GM12872 (cell line): ENCODE data around the gene SHH.

ENCODE experiments used
- TF ChIP-seq, protein P1 (sequence below): IDR thresholded peaks from 3 replicates; pipeline ENCODE4 v1.5.1; 2011; ENCODE audit warnings: low read depth, mild to moderate bottlenecking, low read length, moderate library complexity; ENCODE audit not compliant: insufficient read depth

The SHH gene

DNA sequence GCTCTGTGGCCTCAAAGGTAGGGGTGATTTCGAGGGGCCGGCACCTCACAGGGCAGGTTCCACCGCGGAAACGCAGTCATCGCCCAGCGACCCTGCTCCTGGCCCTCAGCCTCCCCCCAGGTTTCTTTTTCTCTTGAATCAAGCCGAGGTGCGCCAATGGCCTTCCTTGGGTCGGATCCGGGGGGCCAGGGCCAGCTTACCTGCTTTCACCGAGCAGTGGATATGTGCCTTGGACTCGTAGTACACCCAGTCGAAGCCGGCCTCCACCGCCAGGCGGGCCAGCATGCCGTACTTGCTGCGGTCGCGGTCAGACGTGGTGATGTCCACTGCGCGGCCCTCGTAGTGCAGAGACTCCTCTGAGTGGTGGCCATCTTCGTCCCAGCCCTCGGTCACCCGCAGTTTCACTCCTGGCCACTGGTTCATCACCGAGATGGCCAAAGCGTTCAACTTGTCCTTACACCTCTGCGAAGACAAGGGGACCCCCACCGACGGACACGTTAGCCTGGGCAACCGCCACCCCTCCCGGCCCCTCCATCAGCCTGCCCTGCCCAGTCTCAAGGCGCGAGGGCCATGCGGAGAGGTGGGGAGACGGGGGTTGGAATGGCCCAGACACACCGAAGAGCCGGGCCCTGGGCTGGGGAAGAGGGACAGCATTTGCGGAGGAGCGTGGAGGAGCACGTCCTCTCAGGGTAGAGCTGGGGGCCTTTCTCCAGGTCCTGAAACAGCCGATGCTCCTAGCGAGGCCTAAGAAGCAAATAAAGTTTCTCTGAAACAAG, 6.0 kb downstream of the SHH start:
- TF ChIP-seq, protein P1, sequence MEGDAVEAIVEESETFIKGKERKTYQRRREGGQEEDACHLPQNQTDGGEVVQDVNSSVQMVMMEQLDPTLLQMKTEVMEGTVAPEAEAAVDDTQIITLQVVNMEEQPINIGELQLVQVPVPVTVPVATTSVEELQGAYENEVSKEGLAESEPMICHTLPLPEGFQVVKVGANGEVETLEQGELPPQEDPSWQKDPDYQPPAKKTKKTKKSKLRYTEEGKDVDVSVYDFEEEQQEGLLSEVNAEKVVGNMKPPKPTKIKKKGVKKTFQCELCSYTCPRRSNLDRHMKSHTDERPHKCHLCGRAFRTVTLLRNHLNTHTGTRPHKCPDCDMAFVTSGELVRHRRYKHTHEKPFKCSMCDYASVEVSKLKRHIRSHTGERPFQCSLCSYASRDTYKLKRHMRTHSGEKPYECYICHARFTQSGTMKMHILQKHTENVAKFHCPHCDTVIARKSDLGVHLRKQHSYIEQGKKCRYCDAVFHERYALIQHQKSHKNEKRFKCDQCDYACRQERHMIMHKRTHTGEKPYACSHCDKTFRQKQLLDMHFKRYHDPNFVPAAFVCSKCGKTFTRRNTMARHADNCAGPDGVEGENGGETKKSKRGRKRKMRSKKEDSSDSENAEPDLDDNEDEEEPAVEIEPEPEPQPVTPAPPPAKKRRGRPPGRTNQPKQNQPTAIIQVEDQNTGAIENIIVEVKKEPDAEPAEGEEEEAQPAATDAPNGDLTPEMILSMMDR: no peak

DNA sequence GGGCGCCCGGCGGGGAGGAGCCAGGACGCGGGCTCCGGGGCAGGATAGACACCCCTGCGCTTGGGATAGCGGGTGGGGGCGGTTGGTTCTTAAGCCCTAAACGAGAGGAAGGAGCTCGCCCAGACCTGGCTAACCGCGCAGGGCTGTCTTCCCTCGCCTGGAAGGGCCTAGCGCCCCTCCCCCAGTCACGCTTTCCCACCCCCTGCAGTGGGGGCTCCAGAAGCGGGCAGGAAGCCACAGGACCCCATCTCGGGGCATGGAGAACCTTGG, 6.5 kb downstream of the SHH start:
- TF ChIP-seq, protein P1: no peak

DNA sequence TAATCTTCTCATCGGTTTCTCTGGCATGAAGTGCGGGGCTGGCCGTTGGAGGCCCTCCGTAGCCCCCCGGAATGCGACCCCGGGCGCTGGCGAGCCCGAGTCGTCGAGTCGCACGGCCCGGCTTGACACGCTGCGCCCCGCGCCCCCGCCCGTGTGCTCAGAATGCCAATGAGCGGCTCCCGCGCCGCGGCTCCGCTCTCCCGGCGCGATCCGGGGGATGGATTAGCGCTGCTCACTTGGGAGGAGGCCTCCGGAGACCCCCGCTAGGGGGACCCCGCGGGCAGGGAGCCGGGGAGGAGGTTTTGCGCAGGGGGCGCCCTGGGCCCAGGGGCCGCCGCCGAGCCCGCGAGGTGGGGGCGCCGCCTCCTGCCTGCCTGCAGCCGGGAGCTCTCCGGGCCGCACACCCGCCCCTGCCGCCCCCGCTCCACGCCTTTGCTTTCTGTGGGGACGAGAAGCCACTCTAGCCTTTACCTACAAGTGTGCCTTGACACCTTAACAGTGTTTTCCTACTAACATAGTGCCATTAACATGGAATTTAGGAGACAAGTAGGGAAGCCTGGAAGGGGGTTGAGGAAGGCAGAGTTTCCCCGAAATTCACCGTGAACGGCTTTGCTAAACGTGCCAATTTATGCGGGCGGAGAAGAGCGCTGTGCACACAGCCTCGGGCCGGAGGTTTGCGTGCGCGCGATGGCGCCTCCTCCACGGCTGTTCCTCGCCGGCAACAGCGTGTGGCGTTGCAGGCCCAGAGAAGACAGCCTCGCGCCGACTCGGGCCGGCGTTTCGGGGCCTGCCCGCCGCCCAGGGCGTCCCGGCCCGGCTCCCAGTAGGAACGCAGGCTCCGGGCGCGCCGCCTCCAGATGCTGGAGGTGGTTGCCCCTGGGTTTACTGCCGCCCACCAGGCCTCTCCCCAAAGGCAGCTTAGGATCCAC, 7.1 kb downstream of the SHH start:
- TF ChIP-seq, protein P1: peak; percentile 62

DNA sequence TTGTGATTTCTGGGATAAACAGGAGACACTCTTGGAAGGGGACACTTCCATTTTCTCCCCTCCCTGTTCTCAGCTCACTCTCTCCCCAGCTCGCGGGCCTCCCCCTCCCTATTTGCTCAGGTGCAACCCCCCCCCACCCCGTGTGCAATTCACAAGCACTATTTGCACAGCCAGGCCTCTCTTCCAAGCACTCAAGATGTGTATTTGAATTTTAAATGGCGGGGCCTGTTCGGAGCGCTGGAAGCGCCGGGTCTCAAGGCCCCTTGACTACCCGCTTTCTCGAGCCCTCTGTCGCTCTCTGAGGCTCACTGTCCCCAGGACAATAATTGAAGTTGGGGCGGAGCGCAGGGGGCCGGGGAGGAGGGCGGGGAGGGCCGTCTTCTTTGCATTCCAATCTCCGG, 7.8 kb downstream of the SHH start:
- TF ChIP-seq, protein P1: no peak

DNA sequence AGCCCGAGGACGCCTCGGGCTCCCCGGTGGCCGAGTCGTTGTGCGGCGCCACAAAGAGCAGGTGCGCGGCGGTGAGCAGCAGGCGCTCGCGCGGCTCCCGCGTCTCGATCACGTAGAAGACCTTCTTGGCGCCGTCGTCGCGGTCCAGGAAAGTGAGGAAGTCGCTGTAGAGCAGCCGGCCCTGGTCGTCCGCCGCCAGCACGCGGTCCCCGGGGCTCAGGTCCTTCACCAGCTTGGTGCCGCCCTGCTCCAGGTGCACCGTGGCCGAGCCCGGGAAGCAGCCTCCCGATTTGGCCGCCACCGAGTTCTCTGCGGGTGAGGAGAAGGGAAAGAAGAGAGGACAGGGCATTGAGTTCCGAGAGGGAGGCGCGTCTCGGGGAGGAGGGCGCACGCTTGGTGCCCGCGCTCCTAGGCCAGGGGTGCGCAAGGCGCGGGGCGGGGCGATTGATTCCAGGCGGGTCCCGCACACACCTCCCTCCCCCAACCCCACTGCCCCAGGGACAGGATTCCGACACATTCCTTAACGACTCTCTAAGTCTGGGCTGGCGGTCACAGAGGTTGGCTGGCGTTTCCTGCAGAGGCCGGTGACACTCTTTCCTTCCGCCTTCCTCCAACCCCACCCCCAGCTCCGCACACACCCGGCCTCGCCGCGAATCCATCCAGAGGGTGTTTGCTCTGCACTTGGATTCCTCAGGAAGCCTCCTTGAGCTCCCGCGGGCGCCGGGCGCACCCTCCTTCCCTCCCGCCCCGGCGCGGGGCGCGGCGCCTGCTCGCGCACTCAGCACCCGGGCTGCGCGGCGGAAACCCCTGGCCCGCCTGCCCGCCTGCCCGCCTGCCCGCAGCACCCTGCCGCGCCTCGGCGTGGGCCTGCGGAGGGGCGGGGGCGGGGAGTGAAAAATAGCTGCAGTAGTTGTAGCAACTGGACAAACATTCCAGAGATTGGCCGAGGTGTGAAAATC, 8.6 kb downstream of the SHH start:
- TF ChIP-seq, protein P1: no peak

DNA sequence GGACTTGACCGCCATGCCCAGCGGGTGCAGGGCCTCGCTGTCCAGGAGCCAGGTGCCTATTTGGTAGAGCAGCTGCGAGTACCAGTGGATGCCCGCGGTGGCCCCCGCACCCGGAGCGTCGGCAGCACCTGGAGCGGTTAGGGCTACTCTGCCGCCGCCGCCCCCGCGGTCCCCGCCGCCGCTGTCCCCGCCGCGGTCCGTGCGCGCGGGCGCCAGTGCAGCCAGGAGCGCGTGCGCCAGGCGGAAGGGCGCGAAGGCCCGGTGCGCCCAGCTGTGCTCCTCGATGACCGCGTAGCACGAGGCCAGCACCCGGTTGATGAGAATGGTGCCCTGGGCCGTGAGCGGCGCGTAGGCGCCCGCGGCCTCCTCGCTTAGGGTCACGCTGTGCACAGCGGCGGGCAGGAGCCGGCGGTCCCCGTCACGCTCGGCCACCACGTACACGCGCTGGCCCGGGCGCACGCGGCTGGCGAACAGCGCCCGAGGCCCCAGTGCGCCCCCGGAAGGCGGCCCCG, 9.3 kb downstream of the SHH start:
- TF ChIP-seq, protein P1: no peak
